Fibroblast of lung (primary cell): ENCODE measurements around the gene WDR93.

Experiments used
- CTCF ChIP-seq, 2 donors: IDR thresholded peaks in 1 of 2; conservative IDR thresholded peaks in 1 of 2; 1 replicate in 1 of 2; 2 replicates in 1 of 2; pipeline ENCODE4 v1.5.1; 2011 to 2012; ENCODE audit warnings: low read length in 2 of 2, control low read depth in 1 of 2, inconsistent platforms in 1 of 2, low read depth in 1 of 2, mild to moderate bottlenecking in 1 of 2
- EZH2 ChIP-seq: IDR thresholded peaks from 2 replicates; pipeline ENCODE4 v1.5.1; 2012; ENCODE audit warnings: low read length, control low read depth, mild to moderate bottlenecking; ENCODE audit errors: missing control alignments

DNA sequence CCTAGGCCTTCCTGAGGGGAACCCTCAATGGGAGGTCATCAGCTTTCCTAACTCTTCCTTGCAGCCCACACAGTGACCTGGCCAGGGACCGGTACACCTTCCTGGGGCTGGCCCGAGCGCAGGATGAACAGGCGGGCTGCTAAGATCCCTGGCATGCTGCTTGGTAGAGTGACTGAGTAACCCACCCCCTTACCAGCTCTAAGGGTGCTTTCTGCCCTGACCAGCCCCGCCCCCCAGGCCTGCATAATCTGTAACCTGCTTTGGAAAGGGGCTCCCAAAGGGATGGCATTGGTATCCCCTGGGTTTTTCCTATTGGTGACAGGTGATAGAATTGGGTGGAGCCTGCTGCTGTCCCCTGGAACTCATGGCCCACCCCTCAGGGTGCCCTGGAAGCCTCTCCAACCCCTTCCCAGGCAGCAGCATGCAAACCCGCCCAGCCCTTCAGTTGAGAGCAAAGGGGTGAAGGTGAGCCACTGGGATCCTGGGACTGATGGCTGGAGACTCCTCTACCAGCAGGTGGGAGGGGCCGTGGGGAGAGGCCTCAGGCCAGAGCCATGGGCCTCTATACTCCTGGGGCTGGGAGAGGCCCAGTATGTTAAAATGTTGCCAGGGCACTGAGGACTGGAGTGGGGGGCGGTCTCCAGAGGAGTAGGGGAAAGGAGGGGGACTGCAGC lies 24.3 kb upstream of the WDR93 start:
- TF ChIP-seq CTCF (conservative IDR thresholded peaks at IDR 0.05 in 1 of 2, IDR thresholded peaks at IDR 0.05 in 1 of 2; ENCODE audit: low read depth in 1 of 2, low read length in 2 of 2) (no peak), EZH2 (no peak)
